GM12874 (cell line): Measurements from ENCODE around the gene KHK.

ENCODE experiments used
- CTCF ChIP-seq: IDR thresholded peaks from 2 replicates; pipeline ENCODE4 v1.5.1; 2011; ENCODE audit warnings: low read depth, mild to moderate bottlenecking, control low read depth, low read length, moderate library complexity; ENCODE audit not compliant: insufficient read depth

The KHK gene

GRCh38 chr2:27143285-27143684, 56.7 kb downstream of the KHK start:
- TF ChIP-seq CTCF, result no peak

DNA sequence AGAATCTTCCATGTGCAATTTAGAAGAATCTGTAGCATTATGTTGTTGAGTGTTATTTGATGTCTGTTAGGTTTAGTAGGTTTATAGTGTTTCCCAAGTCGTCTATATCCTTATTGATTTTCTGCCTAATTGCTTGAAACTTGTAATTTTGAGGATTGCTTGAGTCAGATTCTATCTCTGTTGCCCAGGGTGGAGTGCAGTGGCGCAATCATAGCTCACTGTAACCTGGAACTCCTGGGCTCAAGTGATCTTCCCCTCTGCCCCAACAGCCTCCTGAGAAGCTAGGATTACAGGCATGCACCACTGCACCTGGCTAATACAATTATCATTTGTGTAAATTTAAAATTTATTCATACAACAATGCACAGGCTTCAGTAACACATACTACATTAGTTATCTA, 59.1 kb downstream of the KHK start:
- no peak for TF ChIP-seq CTCF

GRCh38 chr2:27147935-27148334, 61.4 kb downstream of the KHK start:
- TF ChIP-seq CTCF, result no peak

- no peak for TF ChIP-seq CTCF
Measured at GRCh38 chr2:27148801-27149439, 62.3 kb downstream of the KHK start, which contains the start of gene TCF23. Gene TCF23, plus strand, starts transcription at chr2:27149004. Its CDS starts 130 bp downstream, at chr2:27149134.

DNA sequence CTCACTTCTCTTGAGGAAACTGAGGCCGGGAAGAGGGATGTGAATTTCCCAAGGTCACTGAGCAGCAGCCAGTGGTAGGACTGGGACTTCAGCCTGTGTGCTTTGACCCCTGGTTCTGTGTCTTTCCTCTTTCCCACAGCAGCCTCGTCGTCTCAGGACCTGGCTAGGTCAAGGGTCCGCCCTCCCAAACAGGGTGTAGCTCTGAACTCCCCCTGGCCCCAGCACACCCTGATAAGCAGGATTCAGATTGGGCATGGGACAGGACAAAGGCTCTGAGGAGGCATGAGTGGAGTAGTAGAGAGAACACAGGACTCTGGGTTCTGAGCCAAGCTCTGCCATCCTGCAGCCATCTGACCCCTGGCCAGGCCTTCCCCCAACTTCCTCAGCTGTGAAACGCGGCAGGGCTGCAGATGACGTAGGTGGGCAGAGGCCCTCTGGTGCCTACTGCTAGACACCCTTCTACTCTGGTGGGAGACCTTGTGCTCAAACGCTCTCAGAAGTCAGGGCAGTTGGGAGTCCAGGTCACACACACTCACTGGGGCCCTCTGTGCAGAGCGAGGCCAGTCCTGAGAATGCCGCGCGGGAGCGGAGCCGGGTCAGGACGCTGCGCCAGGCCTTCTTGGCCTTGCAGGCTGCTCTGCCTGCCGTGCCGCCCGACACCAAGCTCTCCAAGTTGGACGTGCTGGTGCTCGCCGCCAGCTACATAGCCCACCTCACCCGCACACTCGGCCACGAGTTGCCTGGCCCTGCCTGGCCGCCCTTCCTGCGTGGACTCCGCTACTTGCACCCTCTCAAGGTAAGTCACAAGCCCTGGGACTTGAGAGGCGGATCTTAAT, 63.2 kb downstream of the KHK start:
- no peak for TF ChIP-seq CTCF
